NCI-H1092 (cell line): ENCODE results near the gene COQ10A.

ENCODE experiments used
- DNase-seq: peaks from one replicate; lab custom pipeline; 2025; lab: John Stamatoyannopoulos, UW

COQ10A gene

GRCh38 chr12:56266693-56267442, at the start of gene COQ10A:
COQ10A (plus strand) TSS chr12:56266942; CDS start chr12:56267119, 177 bp downstream.
- peak; percentile 76 for DNase-seq

- no peak for DNase-seq
Observed at GRCh38 chr12:56219840-56220239, 46.9 kb upstream of the COQ10A start.

GRCh38 chr12:56220611-56221231, 46.0 kb upstream of the COQ10A start:
- no peak for DNase-seq

GRCh38 chr12:56221232-56221756, 45.4 kb upstream of the COQ10A start:
- DNase-seq: no peak

GRCh38 chr12:56221757-56222530, 44.8 kb upstream of the COQ10A start, which contains the start of gene RNF41:
RNF41 (minus strand) TSS chr12:56221922; CDS start chr12:56214047, 7,875 bp downstream.
- peak; percentile 86 for DNase-seq

- no peak for DNase-seq
Observed at GRCh38 chr12:56222531-56222895, 44.2 kb upstream of the COQ10A start.

GRCh38 chr12:56223571-56224101, 43.1 kb upstream of the COQ10A start:
- DNase-seq: no peak

GRCh38 chr12:56224102-56224701, 42.5 kb upstream of the COQ10A start, which contains the start of gene NABP2:
NABP2 (plus strand) TSS chr12:56224342; CDS start chr12:56224857, 515 bp downstream.
- peak; percentile 91 for DNase-seq

- no peak for DNase-seq
Observed at GRCh38 chr12:56224954-56225353, 41.8 kb upstream of the COQ10A start.

GRCh38 chr12:56229082-56229481, 37.7 kb upstream of the COQ10A start:
- DNase-seq: no peak

GRCh38 chr12:56229916-56230431, 36.8 kb upstream of the COQ10A start, which contains the start of gene SLC39A5:
SLC39A5 (plus strand) TSS chr12:56230051; CDS start chr12:56231275, 1,224 bp downstream.
- no peak for DNase-seq

GRCh38 chr12:56230432-56231183, 36.1 kb upstream of the COQ10A start:
- DNase-seq: no peak

- no peak for DNase-seq
Observed at GRCh38 chr12:56231184-56231582, 35.6 kb upstream of the COQ10A start.

GRCh38 chr12:56234746-56235436, 31.9 kb upstream of the COQ10A start:
- DNase-seq: no peak

GRCh38 chr12:56236091-56236490, 30.7 kb upstream of the COQ10A start:
- no peak for DNase-seq

- DNase-seq: no peak
Observed at GRCh38 chr12:56236985-56237384, 29.8 kb upstream of the COQ10A start.

GRCh38 chr12:56237552-56237951, 29.2 kb upstream of the COQ10A start:
- no peak for DNase-seq

- no peak for DNase-seq
Observed at GRCh38 chr12:56241424-56242303, 25.1 kb upstream of the COQ10A start.

GRCh38 chr12:56242986-56243385, 23.8 kb upstream of the COQ10A start:
- DNase-seq: no peak
